Endothelial cell of umbilical vein (primary cell): Measurements from ENCODE around the gene TM9SF4. TPM values are rescaled to one million over a fixed set of nuclear protein-coding genes. Genes with fewer than 3 reads are reported as not detected.

Source experiments
- BruUV-seq: library from RNA; stranded (reverse); fragments of 400-500 nt; replicated peaks from 2 replicates; lab custom pipeline; 2021; lab: Mats Ljungman, UMichigan
- CTCF ChIA-PET: fragments of 300-600, 350-600 bp; sonication (Branson Sonifier 250); formaldehyde crosslinking; loops from one replicate; lab custom pipeline; 2021; ENCODE audit warnings: antibody characterized with exemption, inconsistent platforms; lab: Charles Lee
- POLR2A ChIA-PET: fragments of 300-600, 350-600 bp; sonication (Branson Sonifier 250); formaldehyde crosslinking; loops from one replicate; lab custom pipeline; 2021; ENCODE audit warnings: antibody characterized with exemption, inconsistent platforms; lab: Charles Lee
- DNase-seq: peaks from one replicate; pipeline ENCODE4 v3.0.0-alpha.2; 2011; ENCODE audit warnings: low read depth, low spot score
- FAIRE-seq: peaks from 2 replicates; lab custom pipeline; 2011; peaks lifted over from hg19 to GRCh38; lab: Jason Lieb, UNC
- H2AFZ ChIP-seq: 2 replicates; pipeline ENCODE4 v1.6.0; 2012; ENCODE audit warnings: low read depth, low read length, control low read depth, inconsistent platforms
- H3K27ac ChIP-seq: 2 replicates; pipeline ENCODE4 v1.5.1; 2011; ENCODE audit warnings: low read depth, mild to moderate bottlenecking, control low read depth, low read length, moderate library complexity; ENCODE audit not compliant: insufficient read depth
- H3K27me3 ChIP-seq, 2 experiments: 2 replicates each; pipeline versions ENCODE4 v1.6.0 to v1.6.1; 2011; ENCODE audit warnings: low read length in 2 of 2, mixed read lengths in 1 of 2; ENCODE audit not compliant: control insufficient read depth in 2 of 2, insufficient read depth in 2 of 2
- H3K36me3 ChIP-seq, 2 experiments: 2 replicates in 1 of 2; 3 replicates in 1 of 2; pipeline ENCODE4 v1.5.1; 2011; ENCODE audit warnings: low read length in 2 of 2, mild to moderate bottlenecking in 1 of 2, moderate library complexity in 1 of 2; ENCODE audit not compliant: control insufficient read depth in 2 of 2, insufficient read depth in 2 of 2; ENCODE audit errors: extremely low read depth in 1 of 2
- H3K4me1 ChIP-seq: 3 replicates; pipeline ENCODE4 v1.5.1; 2011; ENCODE audit warnings: mild to moderate bottlenecking, low read length; ENCODE audit not compliant: control insufficient read depth, insufficient read depth; ENCODE audit errors: extremely low read depth
- H3K4me2 ChIP-seq: 2 replicates; pipeline ENCODE4 v1.6.1; 2011; ENCODE audit warnings: low read length, control low read depth, mixed read lengths; ENCODE audit not compliant: insufficient read depth
- H3K4me3 ChIP-seq, 3 experiments: fragments of 200-600 bp in 1 of 3; sonication (generic), shearing (Covaris generic) in 1 of 3; replicated peaks in 1 of 3; 2 replicates each; pipeline ENCODE4 v1.5.1; 2011 to 2016; ENCODE audit warnings: control low read depth in 3 of 3, low read length in 3 of 3, mild to moderate bottlenecking in 2 of 3, inconsistent platforms in 1 of 3, low read depth in 1 of 3, moderate library complexity in 1 of 3; ENCODE audit not compliant: insufficient read depth in 1 of 3
- H3K79me2 ChIP-seq: 2 replicates; pipeline ENCODE4 v1.6.0; 2012; ENCODE audit warnings: low read length, inconsistent platforms; ENCODE audit not compliant: control insufficient read depth, insufficient read depth
- H3K9ac ChIP-seq: replicated peaks from 2 replicates; pipeline ENCODE3; 2011; ENCODE audit warnings: low read length, control low read depth; ENCODE audit not compliant: insufficient read depth; ENCODE audit errors: extremely low read depth
- H3K9me1 ChIP-seq: replicated peaks from 3 replicates; pipeline ENCODE4 v1.6.0; 2011; ENCODE audit warnings: mild to moderate bottlenecking, low read length; ENCODE audit not compliant: control insufficient read depth, insufficient read depth; ENCODE audit errors: extremely low read depth
- H3K9me3 ChIP-seq: replicated peaks from 2 replicates; pipeline ENCODE4 v1.5.1; 2012; ENCODE audit warnings: low read length, inconsistent platforms; ENCODE audit not compliant: control insufficient read depth, insufficient read depth
- H4K20me1 ChIP-seq: replicated peaks from 2 replicates; pipeline ENCODE3; 2011; ENCODE audit warnings: mild to moderate bottlenecking, low read length; ENCODE audit not compliant: control insufficient read depth, insufficient read depth; ENCODE audit errors: extremely low read depth
- CTCF ChIP-seq, 2 donors: IDR thresholded peaks; 1 replicate in 1 of 2; 2 replicates in 1 of 2; pipeline ENCODE4 v1.5.1; 2011; ENCODE audit warnings: low read length in 2 of 2, mild to moderate bottlenecking in 2 of 2, moderate library complexity in 2 of 2, control low read depth in 1 of 2, inconsistent platforms in 1 of 2, low read depth in 1 of 2; ENCODE audit not compliant: insufficient read depth in 1 of 2; ENCODE audit errors: extremely low read depth in 1 of 2
- EZH2 ChIP-seq: IDR thresholded peaks from 2 replicates; pipeline ENCODE4 v1.6.1; 2012; ENCODE audit warnings: borderline replicate concordance, low read depth, mild to moderate bottlenecking, moderate library complexity, low read length, inconsistent platforms; ENCODE audit not compliant: severe bottlenecking
- FOS ChIP-seq: IDR thresholded peaks from 2 replicates; pipeline ENCODE4 v1.6.1; 2011; ENCODE audit warnings: mild to moderate bottlenecking, low read length, moderate library complexity, borderline replicate concordance; ENCODE audit not compliant: insufficient read depth
- GATA2 ChIP-seq: IDR thresholded peaks from 2 replicates; pipeline ENCODE4 v1.7.0; 2011; ENCODE audit warnings: low read depth, mild to moderate bottlenecking, moderate library complexity, mixed read lengths, low read length; ENCODE audit not compliant: insufficient read length, insufficient read depth
- JUN ChIP-seq: IDR thresholded peaks from 2 replicates; pipeline ENCODE4 v1.6.1; 2011; ENCODE audit warnings: borderline replicate concordance, low read depth; ENCODE audit not compliant: insufficient read length, insufficient read depth
- MAX ChIP-seq: IDR thresholded peaks from 2 replicates; pipeline ENCODE4 v1.6.1; 2011; ENCODE audit not compliant: insufficient read depth, insufficient read length
- MYC ChIP-seq: IDR thresholded peaks from one replicate; pipeline ENCODE4 v1.6.1; 2011; ENCODE audit warnings: mild to moderate bottlenecking, low read depth, low read length
- POLR2A ChIP-seq: IDR thresholded peaks from 2 replicates; pipeline ENCODE4 v1.6.1; 2012; ENCODE audit warnings: low read depth, mild to moderate bottlenecking, control low read depth, low read length
- POLR2AphosphoS5 ChIP-seq: IDR thresholded peaks from 2 replicates; pipeline ENCODE4 v1.6.1; 2012; ENCODE audit warnings: low read depth, mild to moderate bottlenecking, control low read depth, low read length, moderate library complexity; ENCODE audit not compliant: insufficient read depth
- dilution Hi-C: fragments of 300-500 bp; cut with MboI; formaldehyde crosslinking; loops from one replicate; pipeline ENCODE4 v1.15.0; 2019; ENCODE audit warnings: low sequenced_read_pairs; ENCODE audit not compliant: extremely low pct_ligation_motif_present
- intact Hi-C: fragments of 100-400 bp; cut with micrococcal nuclease; formaldehyde crosslinking; loops from one replicate; pipeline ENCODE4 v1.10.0; 2022
- polyA plus RNA-seq, 4 experiments: library from polyadenylated mRNA; depleted of rRNA in 3 of 4; stranded (reverse) in 3 of 4; unstranded in 1 of 4; fragments of >200 nt; gene quantifications; 2 replicates each; pipeline versions ENCODE4 v1.2.1 to v1.2.3, GENCODE V29; 2011 to 2012; ENCODE audit warnings: missing spikeins in 1 of 4
- total RNA-seq: library from RNA; stranded (reverse); gene quantifications from 2 replicates; pipeline ENCODE4 v1.2.3, GENCODE V29; 2021

The TM9SF4 gene
- total and polyA plus RNA-seq, 2 donors (not counting 3 experiments of a cell fraction or from before 2014, with no cell fraction given), result 46.4 to 61.9 TPM

DNA sequence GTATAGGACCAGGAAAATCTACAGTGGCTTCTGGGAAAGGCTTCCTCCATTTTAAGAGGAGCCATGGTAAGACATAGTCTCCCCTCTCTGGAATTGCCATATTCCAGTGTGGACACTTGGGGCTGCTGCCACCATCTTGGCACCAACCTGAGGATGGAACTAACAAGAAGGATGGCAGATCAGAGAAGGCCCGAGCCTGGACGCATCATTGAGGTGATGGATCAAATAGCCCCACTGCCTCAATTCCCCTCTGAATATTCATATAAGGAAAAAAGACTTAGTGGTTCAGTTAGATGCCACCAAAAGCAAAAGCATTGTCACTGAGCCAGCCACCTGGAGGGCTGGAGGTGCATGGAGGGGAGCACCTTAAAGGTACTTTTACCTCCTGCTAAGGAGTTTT lies 72.1 kb downstream of the TM9SF4 start:
- H3K4me1 ChIP-seq, result no peaks in the 10 kb centered on the region
- POLR2A ChIA-PET, result no interaction called here
- no peaks in the 10 kb centered on the region for H3K36me3 ChIP-seq
- BruUV-seq, result no TSS peak
- H3K79me2 ChIP-seq, result no peaks in the 10 kb centered on the region
- intact Hi-C loops (no loop called here), dilution Hi-C loops (no loop called here)
- no peak for TF ChIP-seq JUN
- TF ChIP-seq MYC, result no peak
- TF ChIP-seq POLR2A, result no peak
- no peak for TF ChIP-seq EZH2
- TF ChIP-seq POLR2AphosphoS5, result no peak
- TF ChIP-seq MAX, result no peak
- TF ChIP-seq GATA2, result no peak
- no peak for TF ChIP-seq FOS
- TF ChIP-seq CTCF (IDR thresholded peaks at IDR 0.05; ENCODE audit: extremely low read depth in 1 of 2, insufficient read depth in 1 of 2, low read depth in 1 of 2, low read length in 2 of 2), result no peak
- FAIRE-seq (no peak), DNase-seq (no peak)
- no peak overlapping the region for H3K9ac ChIP-seq
- no peaks in the 10 kb centered on the region for H4K20me1 ChIP-seq
- no peaks in the 10 kb centered on the region for H3K9me1 ChIP-seq
- no peak overlapping the region for H3K27ac ChIP-seq
- no peak overlapping the region for H3K4me3 ChIP-seq
- H3K4me2 ChIP-seq, result no peak overlapping the region
- no peaks in the 10 kb centered on the region for H3K9me3 ChIP-seq
- H3K27me3 ChIP-seq, result no peaks in the 10 kb centered on the region
- no peak overlapping the region for H2AFZ ChIP-seq
- CTCF ChIA-PET, result interaction anchor here (1.7 kb wide), 1 partner anchor 9 kb away, joined by 5 read pairs; no protein-coding TSS in a partner anchor
